Epidermal melanocyte (primary cell): ENCODE measurements around the gene MAD1L1.
"Not testable (repeated sequence)": the region's sequence is repeated elsewhere in the genome, so short reads cannot be mapped to it uniquely, and the experiment has no call there.

Experiments
- DNase-seq: peaks from one replicate; pipeline ENCODE4 v3.0.0; 2011; ENCODE audit warnings: low spot score; ENCODE audit not compliant: insufficient read length

MAD1L1 gene

GRCh38 chr7:2004841-2005725 is 227.7 kb downstream of the MAD1L1 start:
- peak; percentile 13 for DNase-seq

- peak; percentile 16 for DNase-seq
Measured at GRCh38 chr7:2003931-2004812, 228.6 kb downstream of the MAD1L1 start.

GRCh38 chr7:2003451-2003930 is 229.3 kb downstream of the MAD1L1 start:
- DNase-seq, result no peak

GRCh38 chr7:2002561-2003450 is 229.9 kb downstream of the MAD1L1 start:
- DNase-seq, result no peak

- DNase-seq, result no peak
Measured at GRCh38 chr7:2001601-2002442, 230.9 kb downstream of the MAD1L1 start.

GRCh38 chr7:2000746-2001321 is 231.9 kb downstream of the MAD1L1 start:
- DNase-seq, result no peak

GRCh38 chr7:2000153-2000687 is 232.5 kb downstream of the MAD1L1 start:
- no peak for DNase-seq

- no peak for DNase-seq
Measured at GRCh38 chr7:1999278-1999984, 233.3 kb downstream of the MAD1L1 start.

- no peak for DNase-seq
Measured at GRCh38 chr7:1998146-1998545, 234.6 kb downstream of the MAD1L1 start.

- DNase-seq, result no peak
Measured at GRCh38 chr7:1997537-1998076, 235.1 kb downstream of the MAD1L1 start.

GRCh38 chr7:1996816-1997215 is 235.9 kb downstream of the MAD1L1 start:
- DNase-seq, result no peak

- DNase-seq, result not testable (repeated sequence)
Measured at GRCh38 chr7:1995911-1996420, 236.8 kb downstream of the MAD1L1 start.

- no peak for DNase-seq
Measured at GRCh38 chr7:1995426-1995825, 237.3 kb downstream of the MAD1L1 start.

- DNase-seq, result no peak
Measured at GRCh38 chr7:1994931-1995330, 237.8 kb downstream of the MAD1L1 start.

GRCh38 chr7:1993776-1994740 is 238.7 kb downstream of the MAD1L1 start:
- no peak for DNase-seq

- no peak for DNase-seq
Measured at GRCh38 chr7:1993031-1993695, 239.6 kb downstream of the MAD1L1 start.

GRCh38 chr7:1992554-1992953 is 240.2 kb downstream of the MAD1L1 start:
- no peak for DNase-seq
